ENCODE measurements around the gene IMMP2L. TPM values are rescaled to one million over a fixed set of nuclear protein-coding genes. Genes with fewer than 3 reads are reported as not detected.

IMMP2L gene
- total RNA-seq, 1 experiment from 2014 or later: 8.8 TPM

DNA sequence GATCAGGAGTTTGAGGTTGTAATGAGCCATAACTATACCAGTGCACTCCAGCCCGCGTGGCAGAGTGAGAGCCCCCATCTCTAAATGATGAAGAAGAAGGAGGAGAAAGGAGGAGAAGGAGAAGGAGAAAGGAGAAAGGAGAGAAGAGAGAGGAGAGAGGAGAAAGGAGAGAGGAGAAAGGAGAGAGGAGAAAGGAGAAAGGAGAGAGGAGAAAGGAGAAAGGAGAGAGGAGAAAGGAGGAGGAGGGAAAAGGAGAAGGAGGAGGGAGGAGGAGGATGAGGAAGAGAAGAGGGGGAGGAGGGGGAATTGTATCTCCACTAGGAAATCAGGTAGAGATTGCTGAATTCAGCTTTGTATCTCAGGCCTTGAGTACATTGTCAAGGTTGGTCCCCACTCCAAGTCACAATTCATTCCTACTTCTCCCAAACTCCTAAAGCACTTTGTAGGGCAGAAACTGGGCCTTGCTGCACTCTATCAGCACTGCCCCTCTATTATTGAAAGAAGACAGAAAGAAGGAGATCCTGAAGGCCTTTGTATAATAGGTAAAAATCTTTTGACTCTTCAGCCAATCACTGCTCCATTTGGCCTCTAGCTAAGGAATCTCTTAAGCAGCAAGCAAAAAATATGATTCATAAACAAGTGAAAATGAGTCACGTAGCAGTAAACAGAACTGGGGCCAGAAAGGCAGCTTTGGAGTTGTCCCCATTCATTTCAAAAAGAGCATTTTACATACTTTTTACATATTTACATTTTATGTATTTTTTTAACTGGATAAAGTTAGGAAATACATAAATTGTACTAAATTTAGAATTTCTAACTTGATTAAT is 178.0 kb downstream of the IMMP2L start:
- no peaks in the 10 kb centered on the region for H3K9me3 ChIP-seq (ENCODE audit: control insufficient read depth, insufficient read depth, low read depth, low read length)
- no peak; the same call in 1 of the 2 replicates for ATAC-seq
- no TSS peak for BruUV-seq (replicated peaks)
- ChIA-PET CTCF (no interaction called here), POLR2A (no interaction called here)
- intact Hi-C loops (cut with micrococcal nuclease; ENCODE audit: unreplicated experiment): no loop called here
- H3K4me3 ChIP-seq (ENCODE audit: low read depth in 2 of 2, low read length in 2 of 2): no peak overlapping the region
- no peaks in the 10 kb centered on the region for H3K4me1 ChIP-seq (ENCODE audit: control insufficient read depth, insufficient read depth, low read length)
- H3K27ac ChIP-seq (ENCODE audit: low read length): no peak overlapping the region
- H3K27me3 ChIP-seq (ENCODE audit: control insufficient read depth, insufficient read depth, low read length): no peaks in the 10 kb centered on the region
- in situ Hi-C loops (cut with HindIII; ENCODE audit: low pct_unique_long_range_greater_than_20kb, low sequenced_read_pairs): no loop called here
- DNase-seq (ENCODE audit: low read depth, low spot score): peak; percentile 28
- no peaks in the 10 kb centered on the region for H3K36me3 ChIP-seq (ENCODE audit: control insufficient read depth, insufficient read depth, low read length)
- TF ChIP-seq, protein P1, sequence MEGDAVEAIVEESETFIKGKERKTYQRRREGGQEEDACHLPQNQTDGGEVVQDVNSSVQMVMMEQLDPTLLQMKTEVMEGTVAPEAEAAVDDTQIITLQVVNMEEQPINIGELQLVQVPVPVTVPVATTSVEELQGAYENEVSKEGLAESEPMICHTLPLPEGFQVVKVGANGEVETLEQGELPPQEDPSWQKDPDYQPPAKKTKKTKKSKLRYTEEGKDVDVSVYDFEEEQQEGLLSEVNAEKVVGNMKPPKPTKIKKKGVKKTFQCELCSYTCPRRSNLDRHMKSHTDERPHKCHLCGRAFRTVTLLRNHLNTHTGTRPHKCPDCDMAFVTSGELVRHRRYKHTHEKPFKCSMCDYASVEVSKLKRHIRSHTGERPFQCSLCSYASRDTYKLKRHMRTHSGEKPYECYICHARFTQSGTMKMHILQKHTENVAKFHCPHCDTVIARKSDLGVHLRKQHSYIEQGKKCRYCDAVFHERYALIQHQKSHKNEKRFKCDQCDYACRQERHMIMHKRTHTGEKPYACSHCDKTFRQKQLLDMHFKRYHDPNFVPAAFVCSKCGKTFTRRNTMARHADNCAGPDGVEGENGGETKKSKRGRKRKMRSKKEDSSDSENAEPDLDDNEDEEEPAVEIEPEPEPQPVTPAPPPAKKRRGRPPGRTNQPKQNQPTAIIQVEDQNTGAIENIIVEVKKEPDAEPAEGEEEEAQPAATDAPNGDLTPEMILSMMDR (IDR thresholded peaks at IDR 0.05): no peak
- TF ChIP-seq SIN3A (IDR thresholded peaks at IDR 0.05; ENCODE audit: borderline replicate concordance, insufficient read depth, low read depth, low read length): no peak
- no peak for TF ChIP-seq TCF7L2 (IDR thresholded peaks at IDR 0.05; ENCODE audit: low read depth, low read length)
- no peak for TF ChIP-seq POLR2AphosphoS5 (IDR thresholded peaks at IDR 0.05; ENCODE audit: low read depth, low read length)
- TF ChIP-seq, protein P2, sequence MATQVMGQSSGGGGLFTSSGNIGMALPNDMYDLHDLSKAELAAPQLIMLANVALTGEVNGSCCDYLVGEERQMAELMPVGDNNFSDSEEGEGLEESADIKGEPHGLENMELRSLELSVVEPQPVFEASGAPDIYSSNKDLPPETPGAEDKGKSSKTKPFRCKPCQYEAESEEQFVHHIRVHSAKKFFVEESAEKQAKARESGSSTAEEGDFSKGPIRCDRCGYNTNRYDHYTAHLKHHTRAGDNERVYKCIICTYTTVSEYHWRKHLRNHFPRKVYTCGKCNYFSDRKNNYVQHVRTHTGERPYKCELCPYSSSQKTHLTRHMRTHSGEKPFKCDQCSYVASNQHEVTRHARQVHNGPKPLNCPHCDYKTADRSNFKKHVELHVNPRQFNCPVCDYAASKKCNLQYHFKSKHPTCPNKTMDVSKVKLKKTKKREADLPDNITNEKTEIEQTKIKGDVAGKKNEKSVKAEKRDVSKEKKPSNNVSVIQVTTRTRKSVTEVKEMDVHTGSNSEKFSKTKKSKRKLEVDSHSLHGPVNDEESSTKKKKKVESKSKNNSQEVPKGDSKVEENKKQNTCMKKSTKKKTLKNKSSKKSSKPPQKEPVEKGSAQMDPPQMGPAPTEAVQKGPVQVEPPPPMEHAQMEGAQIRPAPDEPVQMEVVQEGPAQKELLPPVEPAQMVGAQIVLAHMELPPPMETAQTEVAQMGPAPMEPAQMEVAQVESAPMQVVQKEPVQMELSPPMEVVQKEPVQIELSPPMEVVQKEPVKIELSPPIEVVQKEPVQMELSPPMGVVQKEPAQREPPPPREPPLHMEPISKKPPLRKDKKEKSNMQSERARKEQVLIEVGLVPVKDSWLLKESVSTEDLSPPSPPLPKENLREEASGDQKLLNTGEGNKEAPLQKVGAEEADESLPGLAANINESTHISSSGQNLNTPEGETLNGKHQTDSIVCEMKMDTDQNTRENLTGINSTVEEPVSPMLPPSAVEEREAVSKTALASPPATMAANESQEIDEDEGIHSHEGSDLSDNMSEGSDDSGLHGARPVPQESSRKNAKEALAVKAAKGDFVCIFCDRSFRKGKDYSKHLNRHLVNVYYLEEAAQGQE (IDR thresholded peaks at IDR 0.05; ENCODE audit: insufficient read depth in 1 of 2, low read depth in 2 of 2, low read length in 1 of 2): no peak

DNA sequence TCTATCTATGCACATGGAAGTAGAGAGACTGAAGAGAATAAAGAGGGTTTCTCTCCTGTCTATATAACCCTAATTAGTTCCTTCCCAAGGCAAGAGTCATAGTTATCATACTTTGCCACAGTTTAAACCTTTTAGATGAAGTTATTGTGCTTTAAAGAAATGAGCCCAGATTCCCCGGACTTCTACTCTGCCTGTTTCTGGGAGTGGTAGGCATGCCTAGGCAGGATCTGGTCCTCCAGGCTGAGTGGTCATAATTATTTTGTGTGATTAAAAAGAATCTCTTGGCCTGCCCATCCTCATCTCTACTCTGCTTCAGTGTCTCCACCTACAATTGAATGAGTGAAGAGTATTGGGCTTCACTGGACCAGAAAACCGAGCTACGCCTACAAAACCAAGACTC is 179.2 kb downstream of the IMMP2L start:
- ChIA-PET CTCF (no interaction called here), POLR2A (no interaction called here)
- no TSS peak for BruUV-seq (replicated peaks)
- Histone ChIP-seq H3K27me3 (ENCODE audit: control insufficient read depth, insufficient read depth, low read length) (no peaks in the 10 kb centered on the region), H3K36me3 (ENCODE audit: control insufficient read depth, insufficient read depth, low read length) (no peaks in the 10 kb centered on the region), H3K4me3 (ENCODE audit: low read depth in 2 of 2, low read length in 2 of 2) (no peak overlapping the region), H3K27ac (ENCODE audit: low read length) (no peak overlapping the region), H3K9me3 (ENCODE audit: control insufficient read depth, insufficient read depth, low read depth, low read length) (no peaks in the 10 kb centered on the region), H3K4me1 (ENCODE audit: control insufficient read depth, insufficient read depth, low read length) (no peaks in the 10 kb centered on the region)
- in situ Hi-C loops (cut with HindIII; ENCODE audit: low pct_unique_long_range_greater_than_20kb, low sequenced_read_pairs): no loop called here
- DNase-seq (ENCODE audit: low read depth, low spot score) (no peak), ATAC-seq (no peak)
- TF ChIP-seq SIN3A (IDR thresholded peaks at IDR 0.05; ENCODE audit: borderline replicate concordance, insufficient read depth, low read depth, low read length): no peak
- intact Hi-C loops (cut with micrococcal nuclease; ENCODE audit: unreplicated experiment): no loop called here

DNA sequence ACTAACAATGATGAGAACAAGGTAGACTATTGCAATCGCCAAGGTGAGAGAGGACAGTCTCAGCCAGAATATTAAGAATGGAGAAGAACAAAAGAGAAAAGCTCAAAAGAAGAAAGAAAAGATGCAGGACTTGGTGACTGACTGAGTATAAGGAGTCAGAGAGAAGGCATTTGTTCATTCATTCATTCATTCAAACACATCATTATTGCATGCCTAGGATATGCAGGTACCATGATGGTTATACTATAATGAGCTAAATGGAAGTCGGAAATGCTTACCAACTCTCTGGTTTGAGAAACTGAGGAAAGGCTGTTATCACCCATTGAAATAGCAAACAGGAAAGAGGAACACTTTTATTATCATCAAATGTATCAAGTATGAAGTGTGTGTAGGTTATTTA is 180.7 kb downstream of the IMMP2L start:
- H3K4me3 ChIP-seq (ENCODE audit: low read depth in 2 of 2, low read length in 2 of 2): no peak overlapping the region
- ATAC-seq: no peak
- no peak overlapping the region for H3K27ac ChIP-seq (ENCODE audit: low read length)
- no TSS peak for BruUV-seq (replicated peaks)
- ChIA-PET CTCF (no interaction called here), POLR2A (no interaction called here)
- DNase-seq (ENCODE audit: low read depth, low spot score): no peak
- in situ Hi-C loops (cut with HindIII; ENCODE audit: low pct_unique_long_range_greater_than_20kb, low sequenced_read_pairs) (no loop called here), intact Hi-C loops (cut with micrococcal nuclease; ENCODE audit: unreplicated experiment) (no loop called here)
- H3K9me3 ChIP-seq (ENCODE audit: control insufficient read depth, insufficient read depth, low read depth, low read length): no peaks in the 10 kb centered on the region
- no peaks in the 10 kb centered on the region for H3K27me3 ChIP-seq (ENCODE audit: control insufficient read depth, insufficient read depth, low read length)
- TF ChIP-seq POLR2AphosphoS5 (IDR thresholded peaks at IDR 0.05; ENCODE audit: low read depth, low read length): no peak
- TF ChIP-seq, protein P1 (IDR thresholded peaks at IDR 0.05): no peak
- no peak for TF ChIP-seq TCF7L2 (IDR thresholded peaks at IDR 0.05; ENCODE audit: low read depth, low read length)
- TF ChIP-seq SIN3A (IDR thresholded peaks at IDR 0.05; ENCODE audit: borderline replicate concordance, insufficient read depth, low read depth, low read length): no peak
- TF ChIP-seq, protein P2 (IDR thresholded peaks at IDR 0.05; ENCODE audit: insufficient read depth in 1 of 2, low read depth in 2 of 2, low read length in 1 of 2): no peak
- no peaks in the 10 kb centered on the region for H3K4me1 ChIP-seq (ENCODE audit: control insufficient read depth, insufficient read depth, low read length)
- H3K36me3 ChIP-seq (ENCODE audit: control insufficient read depth, insufficient read depth, low read length): no peaks in the 10 kb centered on the region
